Middle frontal gyrus (tissue), 1 donor: ENCODE results near the gene KDM3A.
"Not testable (repeated sequence)": the region's sequence is repeated elsewhere in the genome, so short reads cannot be mapped to it uniquely, and the experiment has no call there.

Experiments
- DNase-seq: peaks from one replicate; pipeline ENCODE4 v3.0.0-alpha.2; 2015; ENCODE audit warnings: low spot score; ENCODE audit errors: extremely low spot score

KDM3A gene

DNA sequence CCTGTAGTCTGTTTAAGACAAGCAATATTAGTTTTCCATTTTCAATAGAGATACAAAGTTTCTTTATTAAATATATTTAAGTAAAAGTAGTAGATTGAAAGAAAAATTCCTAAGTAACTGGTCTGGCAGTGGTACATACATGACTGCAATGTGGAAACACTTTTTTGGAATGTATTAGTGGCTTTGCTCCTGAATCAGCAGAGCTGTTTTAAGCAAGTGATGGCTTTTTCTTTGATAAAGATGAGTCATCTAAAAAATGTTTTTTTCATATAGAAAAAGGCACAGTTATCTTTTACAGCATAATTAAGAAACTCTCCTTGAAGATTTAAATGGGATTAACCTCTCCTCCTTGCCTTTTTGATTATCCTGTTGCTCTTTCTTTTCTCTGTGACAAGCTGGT is 34.9 kb downstream of the KDM3A start:
- no peak for DNase-seq

DNA sequence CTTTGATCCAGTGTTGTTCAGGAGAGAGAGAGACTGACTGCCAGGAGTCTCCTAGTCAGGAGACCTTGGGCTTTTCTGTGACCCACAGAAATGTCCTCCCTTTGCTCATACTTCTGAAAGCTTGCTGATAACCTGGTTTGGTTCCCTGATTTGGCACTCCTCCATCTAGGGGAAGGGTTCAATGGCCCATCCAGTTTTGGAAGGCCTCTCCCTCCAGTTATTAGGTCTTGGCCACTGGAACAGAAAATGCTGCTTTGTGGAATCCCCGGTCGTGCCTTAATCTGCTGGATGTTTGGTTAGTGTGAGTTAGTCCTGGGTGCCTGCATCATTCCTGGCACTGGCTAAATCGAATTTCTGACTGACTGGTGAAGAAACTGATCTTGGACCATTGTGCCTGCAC is 35.7 kb downstream of the KDM3A start:
- no peak for DNase-seq

DNA sequence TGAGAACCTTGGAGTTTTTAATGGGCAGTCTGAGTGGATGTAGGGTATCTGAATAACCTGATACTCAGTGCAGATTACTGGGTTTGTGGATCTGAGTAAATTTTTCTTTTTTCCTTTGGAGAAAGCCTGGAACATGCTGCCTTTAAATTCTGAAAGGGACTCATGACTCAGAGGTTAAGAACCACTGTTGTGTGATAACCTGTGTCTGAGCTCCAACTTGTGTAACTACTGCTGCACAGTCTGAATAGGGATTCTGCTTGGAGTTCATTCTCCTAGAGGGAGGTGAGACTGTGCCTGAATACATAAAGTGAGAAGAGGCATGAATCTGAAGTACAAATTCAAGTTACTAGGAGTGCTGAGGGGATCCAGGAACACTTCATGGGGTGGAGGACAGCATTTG is 36.2 kb downstream of the KDM3A start:
- no peak for DNase-seq

GRCh38 chr2:86480105-86480504 is 38.9 kb downstream of the KDM3A start:
- no peak for DNase-seq

GRCh38 chr2:86482034-86482433 is 40.9 kb downstream of the KDM3A start:
- DNase-seq = no peak

GRCh38 chr2:86484385-86484784 is 43.2 kb downstream of the KDM3A start:
- no peak for DNase-seq

DNA sequence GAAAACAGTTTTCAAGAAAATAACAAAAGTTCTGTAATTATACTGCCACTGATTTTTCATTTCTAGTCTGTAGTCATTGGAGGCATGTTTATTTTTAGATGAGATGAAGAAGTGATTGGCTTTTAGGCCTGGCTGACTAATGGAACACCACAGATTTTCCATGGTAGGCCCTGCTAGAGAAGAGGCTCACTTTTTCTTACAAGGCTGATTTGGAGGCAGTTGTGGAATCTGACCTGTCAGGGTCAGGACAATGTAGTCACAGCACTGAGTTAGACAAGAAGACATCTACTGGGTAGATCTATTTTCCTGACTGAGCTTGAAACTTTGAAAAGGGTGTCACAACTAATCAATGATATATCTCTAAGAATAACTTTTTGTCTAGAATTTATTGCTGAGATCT is 43.9 kb downstream of the KDM3A start:
- no peak for DNase-seq

GRCh38 chr2:86485802-86486201 is 44.6 kb downstream of the KDM3A start:
- no peak for DNase-seq

DNA sequence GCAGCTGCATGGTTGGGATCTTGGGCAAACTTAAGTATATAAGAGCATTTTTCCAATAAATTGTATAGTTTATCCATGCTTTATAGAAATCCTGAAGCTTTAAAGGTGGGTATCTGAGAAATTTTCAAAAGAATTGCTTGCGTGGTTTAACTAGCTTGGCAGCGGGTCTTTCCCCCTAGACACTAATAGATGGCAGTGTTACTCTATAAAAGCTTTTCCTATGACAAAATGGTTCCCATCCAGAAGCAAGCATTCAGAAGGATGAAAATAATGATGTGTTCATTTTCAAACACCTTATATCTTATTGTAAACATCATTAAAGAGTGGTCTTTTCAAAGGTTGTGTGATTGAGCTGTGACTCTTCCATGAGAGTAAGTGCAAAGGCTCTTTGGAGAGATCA is 45.9 kb downstream of the KDM3A start:
- DNase-seq = no peak

DNA sequence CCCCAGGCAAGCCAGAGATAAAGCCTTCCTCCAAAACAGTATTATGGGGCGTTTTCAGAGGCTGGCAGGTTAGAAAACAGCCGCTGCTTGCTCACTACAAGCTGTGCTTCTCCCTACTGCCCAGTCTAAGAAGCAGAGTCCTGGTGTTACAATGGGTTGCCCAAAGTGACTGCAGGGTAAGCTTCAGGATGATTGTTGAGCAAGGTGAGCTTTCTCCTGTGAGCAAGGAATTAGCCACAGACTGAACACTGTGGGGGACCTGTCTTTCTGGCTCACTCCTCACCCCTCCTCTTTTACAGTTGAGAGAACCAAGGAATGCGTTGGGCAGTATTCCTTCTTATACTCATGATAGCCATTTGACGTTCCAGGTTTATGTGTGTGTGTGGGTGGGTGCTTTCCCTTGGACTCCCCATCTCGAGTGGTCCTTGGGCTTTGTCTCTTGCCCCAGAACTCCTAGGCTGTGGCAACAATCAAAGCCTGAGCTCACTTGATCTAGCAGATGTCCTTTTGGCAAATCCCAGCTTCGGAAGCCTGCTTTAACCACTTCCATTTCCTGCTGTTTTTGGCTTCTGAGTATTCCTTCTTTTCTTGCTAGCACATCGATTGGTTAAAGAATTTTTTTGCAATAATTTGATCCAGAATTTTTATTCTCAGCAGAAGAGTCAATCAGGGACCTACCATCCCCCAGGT is 47.5 kb downstream of the KDM3A start:
- no peak for DNase-seq

- no peak for DNase-seq
These were observed 48.4 kb downstream of the KDM3A start for GRCh38 chr2:86489542-86489941.

GRCh38 chr2:86490245-86490644 is 49.1 kb downstream of the KDM3A start:
- DNase-seq = no peak

- no peak for DNase-seq
These were observed 49.9 kb downstream of the KDM3A start for GRCh38 chr2:86491088-86491487.

- no peak for DNase-seq
These were observed 50.9 kb downstream of the KDM3A start for GRCh38 chr2:86492048-86492453.

- not testable (repeated sequence) for DNase-seq
These were observed 55.2 kb downstream of the KDM3A start for GRCh38 chr2:86496391-86496790.

DNA sequence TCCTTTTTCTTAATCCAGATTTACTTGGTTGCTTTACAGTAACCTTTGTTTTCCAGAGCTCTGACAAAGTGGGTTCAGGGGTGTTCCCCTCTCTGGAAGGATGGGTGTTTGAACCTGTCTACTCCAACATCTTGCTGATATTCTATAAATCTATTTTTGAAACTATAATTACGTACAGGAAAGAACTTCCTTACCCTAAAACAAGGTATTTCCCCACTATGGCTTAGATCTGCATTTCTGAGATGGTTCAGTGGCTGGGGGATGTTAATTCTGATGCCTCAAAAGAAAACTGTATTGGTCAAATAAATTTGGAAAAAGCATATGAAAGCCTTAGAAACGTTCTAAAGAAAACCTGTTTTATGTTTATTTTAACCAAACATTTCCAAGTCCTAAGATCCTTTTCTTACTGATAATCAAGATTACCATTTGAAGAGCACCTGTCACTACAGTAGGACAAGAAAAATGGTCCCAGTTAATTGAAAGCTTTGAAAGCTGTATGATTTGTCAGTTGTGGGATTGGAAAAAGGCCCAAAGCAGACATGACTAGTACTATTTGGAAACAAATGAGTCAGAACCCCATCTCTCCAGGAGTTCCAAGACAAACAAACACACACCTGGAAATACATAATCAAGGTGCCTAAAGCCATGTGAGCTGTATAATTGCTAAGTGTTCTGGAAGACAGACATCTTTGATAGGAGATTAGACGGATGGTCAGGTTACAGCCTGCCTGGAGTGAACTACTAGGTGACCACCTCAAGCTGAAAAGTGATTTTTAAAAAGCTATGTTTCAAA is 57.5 kb downstream of the KDM3A start:
- no peak for DNase-seq

- no peak for DNase-seq
These were observed 58.2 kb downstream of the KDM3A start for GRCh38 chr2:86499326-86499725.

GRCh38 chr2:86500325-86501083 is 59.3 kb downstream of the KDM3A start:
- no peak for DNase-seq

- DNase-seq = no peak
These were observed 66.4 kb downstream of the KDM3A start for GRCh38 chr2:86507600-86507999.

DNA sequence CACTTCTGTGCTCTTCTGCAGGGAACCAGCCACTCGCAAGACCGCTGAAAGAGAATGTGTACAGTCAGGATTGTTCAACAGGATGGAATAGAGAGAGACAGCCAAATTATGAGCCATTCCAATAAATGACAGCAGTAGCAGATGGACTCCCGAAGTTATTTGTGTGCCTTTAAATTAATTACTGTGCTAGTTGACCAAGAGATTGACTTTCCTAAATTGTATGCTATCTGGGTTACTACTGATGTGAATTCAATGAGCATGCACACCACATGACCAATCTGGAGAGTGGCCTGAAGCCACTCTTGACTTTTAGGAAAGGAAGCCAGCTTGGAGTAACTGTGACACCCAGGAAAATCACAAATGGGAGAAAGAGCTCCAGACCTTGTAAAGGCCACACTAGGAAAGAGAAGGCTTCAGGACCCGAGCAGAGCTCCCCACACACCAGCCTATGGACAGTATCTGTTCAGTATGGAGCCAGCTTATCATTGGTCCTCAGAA is 69.3 kb downstream of the KDM3A start:
- DNase-seq = no peak

DNA sequence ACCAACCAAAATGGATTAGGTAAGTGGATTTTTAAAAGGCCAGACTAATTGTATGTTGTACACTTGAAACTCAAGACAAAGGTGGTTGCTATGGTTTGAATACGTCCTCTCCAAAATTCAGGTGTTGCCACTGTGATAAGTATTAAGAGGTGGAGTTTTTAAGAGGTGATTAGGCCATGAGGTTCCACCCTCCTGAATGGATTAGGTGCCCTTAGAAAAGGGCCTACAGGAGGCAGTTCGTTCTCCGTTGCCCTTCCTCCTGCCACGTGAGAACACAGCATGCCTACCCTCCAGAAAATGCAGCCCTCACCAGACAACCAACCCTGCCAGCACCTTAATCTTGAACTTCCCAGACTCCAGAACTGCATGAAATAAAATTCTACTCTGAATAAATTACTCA is 70.9 kb downstream of the KDM3A start:
- DNase-seq = no peak

DNA sequence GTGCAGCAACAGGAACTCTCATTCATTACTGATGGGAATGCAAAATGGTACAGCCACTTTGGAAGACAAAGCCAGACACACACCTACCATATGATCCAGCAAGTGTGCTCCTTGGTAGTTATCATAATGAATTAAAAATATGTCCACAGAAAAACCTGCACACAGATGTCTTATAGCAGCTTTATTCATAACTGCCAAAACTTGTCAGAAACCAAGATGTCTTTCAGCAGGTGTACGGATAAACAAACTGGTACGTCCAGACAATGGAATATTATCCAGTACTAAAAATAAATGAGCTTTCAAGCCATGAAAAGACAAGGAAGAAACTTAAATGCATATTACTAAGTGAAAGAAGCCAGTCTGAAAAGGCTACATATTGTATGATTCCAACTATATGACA is 71.7 kb downstream of the KDM3A start:
- no peak for DNase-seq
